ENCODE results near the gene NOS1. TPM values are rescaled to one million over a fixed set of nuclear protein-coding genes. Genes with fewer than 3 reads are reported as not detected.

NOS1 gene
- total RNA-seq, 1 donor from 2014 or later, result 0.80 TPM

- H3K4me3 Mint-ChIP-seq, result no peak overlapping the region
- H3K36me3 Mint-ChIP-seq, result no peaks in the 10 kb centered on the region
- H3K27me3 Mint-ChIP-seq (ENCODE audit: low read depth), result peaks cover 58% of the 10 kb centered on the region
- H3K27ac Mint-ChIP-seq, result no peak overlapping the region
- no peak for DNase-seq (ENCODE audit: low spot score in 2 of 2, unreplicated experiment in 2 of 2)
- H3K4me1 Mint-ChIP-seq, result no peaks in the 10 kb centered on the region
- peaks cover 4% of the 10 kb centered on the region for H3K9me3 Mint-ChIP-seq
- no peak for TF ChIP-seq CTCF (IDR thresholded peaks at IDR 0.05; ENCODE audit: unreplicated experiment)
Measured at GRCh38 chr12:117339104-117339503, 22.3 kb downstream of the NOS1 start.

DNA sequence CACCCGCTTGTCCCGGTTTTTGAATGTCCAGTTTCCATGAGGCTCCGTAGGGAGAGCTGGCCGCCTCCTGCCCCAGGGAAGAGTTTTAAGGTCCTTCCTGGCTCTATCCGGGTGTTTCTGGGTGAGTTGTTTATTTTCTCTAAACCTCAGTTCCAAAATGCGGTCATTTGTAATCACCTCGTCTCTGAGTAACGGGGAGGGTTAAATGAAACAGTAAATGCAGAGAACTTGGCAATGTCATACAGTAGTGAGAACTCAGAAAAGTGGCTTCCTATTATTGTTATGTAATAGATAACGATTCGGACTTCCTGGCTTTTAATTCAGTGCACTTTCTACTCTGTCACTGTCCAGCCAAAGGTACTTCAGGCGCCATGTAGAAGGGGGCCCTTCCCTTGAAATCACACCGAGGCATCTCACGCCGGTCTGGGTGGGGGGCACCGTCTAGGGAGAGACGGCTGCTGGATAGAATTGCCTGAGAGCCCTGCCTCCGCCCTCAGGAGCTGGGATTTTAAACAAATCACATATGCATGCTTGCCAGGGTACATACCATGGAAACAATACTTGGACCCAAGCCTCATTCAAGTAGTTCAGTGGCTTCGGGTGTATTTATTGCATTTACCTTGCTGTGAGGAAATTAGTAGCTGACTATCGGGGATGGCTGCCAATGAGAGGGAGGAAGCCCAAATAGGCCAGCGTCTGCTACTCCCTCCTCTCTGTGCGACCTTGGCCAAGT is 26.4 kb downstream of the NOS1 start:
- TF ChIP-seq CTCF (IDR thresholded peaks at IDR 0.05; ENCODE audit: unreplicated experiment), result no peak
- no peak overlapping the region for H3K4me3 Mint-ChIP-seq
- H3K4me1 Mint-ChIP-seq, result no peaks in the 10 kb centered on the region
- peaks cover 69% of the 10 kb centered on the region for H3K27me3 Mint-ChIP-seq (ENCODE audit: low read depth)
- no peaks in the 10 kb centered on the region for H3K36me3 Mint-ChIP-seq
- DNase-seq (ENCODE audit: low spot score in 2 of 2, unreplicated experiment in 2 of 2), result no peak
- H3K27ac Mint-ChIP-seq, result no peak overlapping the region
- H3K9me3 Mint-ChIP-seq, result no peaks in the 10 kb centered on the region

- no peak for DNase-seq (ENCODE audit: low spot score in 2 of 2, unreplicated experiment in 2 of 2)
- Mint-ChIP-seq H3K9me3 (no peaks in the 10 kb centered on the region), H3K4me1 (no peaks in the 10 kb centered on the region), H3K36me3 (no peaks in the 10 kb centered on the region), H3K27me3 (ENCODE audit: low read depth) (peaks cover 71% of the 10 kb centered on the region), H3K27ac (no peak overlapping the region), H3K4me3 (no peak overlapping the region)
- TF ChIP-seq CTCF (IDR thresholded peaks at IDR 0.05; ENCODE audit: unreplicated experiment), result no peak
Measured at GRCh38 chr12:117334051-117334450, 27.4 kb downstream of the NOS1 start.

DNA sequence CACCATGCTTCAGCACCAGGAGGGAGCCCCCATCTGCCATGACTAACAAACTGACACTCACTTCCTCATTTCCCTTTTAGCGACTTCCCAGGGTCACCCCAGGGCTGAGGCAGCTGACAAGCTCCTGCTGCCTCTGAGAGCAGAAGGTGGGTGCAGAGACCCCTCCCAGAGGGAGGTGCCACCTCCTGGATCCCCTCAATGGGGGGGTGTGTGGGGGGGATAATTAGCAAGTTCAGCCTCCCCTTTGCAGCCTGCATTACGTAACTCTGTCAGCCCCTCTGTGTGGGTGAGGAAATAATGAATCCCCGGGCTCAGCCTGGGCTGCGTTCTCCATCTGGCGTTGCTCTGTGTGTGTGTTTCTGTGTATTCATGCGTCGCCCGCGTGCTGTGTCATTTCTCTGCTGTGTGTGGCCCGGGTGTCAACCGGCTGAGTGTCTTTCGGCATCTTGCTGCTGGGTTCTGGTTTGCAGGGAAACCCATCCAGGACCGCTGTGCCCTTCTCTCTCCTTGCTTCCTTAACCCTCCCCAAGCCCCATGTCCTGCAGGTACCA is 28.0 kb downstream of the NOS1 start:
- no peak overlapping the region for H3K27ac Mint-ChIP-seq
- peaks cover 70% of the 10 kb centered on the region for H3K27me3 Mint-ChIP-seq (ENCODE audit: low read depth)
- no peaks in the 10 kb centered on the region for H3K36me3 Mint-ChIP-seq
- H3K4me1 Mint-ChIP-seq, result no peaks in the 10 kb centered on the region
- TF ChIP-seq CTCF (IDR thresholded peaks at IDR 0.05; ENCODE audit: unreplicated experiment), result no peak
- DNase-seq (ENCODE audit: low spot score in 2 of 2, unreplicated experiment in 2 of 2), result no peak
- no peak overlapping the region for H3K4me3 Mint-ChIP-seq
- no peaks in the 10 kb centered on the region for H3K9me3 Mint-ChIP-seq

GRCh38 chr12:117331691-117332090 is 29.7 kb downstream of the NOS1 start:
- H3K4me1 Mint-ChIP-seq, result no peaks in the 10 kb centered on the region
- no peaks in the 10 kb centered on the region for H3K36me3 Mint-ChIP-seq
- no peak for TF ChIP-seq CTCF (IDR thresholded peaks at IDR 0.05; ENCODE audit: unreplicated experiment)
- no peak overlapping the region for H3K27ac Mint-ChIP-seq
- DNase-seq (ENCODE audit: low spot score in 2 of 2, unreplicated experiment in 2 of 2), result no peak
- H3K4me3 Mint-ChIP-seq, result no peak overlapping the region
- no peaks in the 10 kb centered on the region for H3K9me3 Mint-ChIP-seq
- peaks cover 71% of the 10 kb centered on the region for H3K27me3 Mint-ChIP-seq (ENCODE audit: low read depth)

Measured in mesothelial cell of epicardium (in vitro differentiated cells).